Tibial nerve (tissue), 4 donors: ENCODE data around the gene ANO3.

ENCODE experiments used
- CTCF ChIP-seq, 5 experiments: fragments of 200-600 bp in 3 of 5; fragments of 450-650 bp in 2 of 5; sonication (generic) in 3 of 5; IDR thresholded peaks; one replicate each; pipeline ENCODE4 v1.5.1; 2016 to 2019; ENCODE audit warnings: antibody characterized with exemption in 5 of 5, mild to moderate bottlenecking in 3 of 5, moderate library complexity in 2 of 5
- EP300 ChIP-seq, 2 donors: sonication (generic); formaldehyde crosslinking; IDR thresholded peaks; one replicate each; pipeline ENCODE4 v1.6.1; 2017; ENCODE audit warnings: antibody characterized with exemption in 2 of 2, mild to moderate bottlenecking in 1 of 2

- no peak for TF ChIP-seq CTCF (IDR thresholded peaks at IDR 0.05)
- no peak for TF ChIP-seq EP300 (IDR thresholded peaks at IDR 0.05)
Observed at GRCh38 chr11:26348776-26349175, 16.8 kb downstream of the ANO3 start.
